ENCODE data around the gene SCN1A.

The SCN1A gene

DNA sequence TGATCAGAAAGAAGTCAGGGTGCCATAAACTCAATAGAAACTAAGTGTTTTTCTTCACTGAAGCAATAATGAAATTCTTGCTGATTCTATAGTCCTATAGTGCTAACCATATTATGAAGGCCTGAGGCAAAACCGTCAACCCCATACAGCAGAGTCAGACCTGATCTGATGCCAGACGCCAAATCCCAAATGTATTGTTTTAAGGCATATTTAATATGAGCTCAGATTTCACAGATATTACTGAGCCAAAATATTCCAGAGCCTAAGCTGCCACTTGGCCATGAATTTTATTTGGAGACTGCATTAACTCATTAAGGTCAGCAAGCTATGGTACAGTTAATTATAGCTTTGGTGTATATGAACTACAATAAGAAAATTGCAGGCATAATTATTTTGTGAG, 53.4 kb downstream of the SCN1A start:
- no peak for DNase-seq (ENCODE audit: extremely low read depth, low read depth)
- H3K4me3 ChIP-seq (replicated peaks; ENCODE audit: low read depth, low read length), result no peak overlapping the region
- TF ChIP-seq, protein P1, sequence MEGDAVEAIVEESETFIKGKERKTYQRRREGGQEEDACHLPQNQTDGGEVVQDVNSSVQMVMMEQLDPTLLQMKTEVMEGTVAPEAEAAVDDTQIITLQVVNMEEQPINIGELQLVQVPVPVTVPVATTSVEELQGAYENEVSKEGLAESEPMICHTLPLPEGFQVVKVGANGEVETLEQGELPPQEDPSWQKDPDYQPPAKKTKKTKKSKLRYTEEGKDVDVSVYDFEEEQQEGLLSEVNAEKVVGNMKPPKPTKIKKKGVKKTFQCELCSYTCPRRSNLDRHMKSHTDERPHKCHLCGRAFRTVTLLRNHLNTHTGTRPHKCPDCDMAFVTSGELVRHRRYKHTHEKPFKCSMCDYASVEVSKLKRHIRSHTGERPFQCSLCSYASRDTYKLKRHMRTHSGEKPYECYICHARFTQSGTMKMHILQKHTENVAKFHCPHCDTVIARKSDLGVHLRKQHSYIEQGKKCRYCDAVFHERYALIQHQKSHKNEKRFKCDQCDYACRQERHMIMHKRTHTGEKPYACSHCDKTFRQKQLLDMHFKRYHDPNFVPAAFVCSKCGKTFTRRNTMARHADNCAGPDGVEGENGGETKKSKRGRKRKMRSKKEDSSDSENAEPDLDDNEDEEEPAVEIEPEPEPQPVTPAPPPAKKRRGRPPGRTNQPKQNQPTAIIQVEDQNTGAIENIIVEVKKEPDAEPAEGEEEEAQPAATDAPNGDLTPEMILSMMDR (IDR thresholded peaks at IDR 0.05; ENCODE audit: low read depth, low read length, missing control alignments), result no peak

DNA sequence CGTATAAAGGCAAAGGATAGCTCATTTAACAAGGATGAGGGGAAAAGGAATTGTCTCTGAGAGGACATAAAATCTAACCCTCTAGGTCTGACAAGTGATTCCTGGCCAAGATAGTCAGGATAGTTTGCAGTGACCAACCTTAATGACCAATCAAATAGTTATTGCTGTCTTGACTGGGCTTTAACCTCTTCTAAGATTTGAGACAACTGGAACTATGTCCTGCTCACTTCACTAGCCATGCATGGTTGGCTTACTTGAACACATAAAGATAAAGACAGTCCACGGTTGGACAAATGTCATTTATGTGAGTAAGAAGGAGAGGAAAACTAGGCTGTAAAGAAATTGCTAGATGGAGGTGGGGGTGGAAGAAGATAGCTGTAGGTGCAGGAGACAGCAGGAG, 53.8 kb downstream of the SCN1A start:
- no peak for DNase-seq (ENCODE audit: extremely low read depth, low read depth)
- no peak overlapping the region for H3K4me3 ChIP-seq (replicated peaks; ENCODE audit: low read depth, low read length)
- TF ChIP-seq, protein P1 (IDR thresholded peaks at IDR 0.05; ENCODE audit: low read depth, low read length, missing control alignments), result no peak

GRCh38 chr2:166070231-166070630, 57.6 kb downstream of the SCN1A start:
- no peak for DNase-seq (ENCODE audit: extremely low read depth, low read depth)
- H3K4me3 ChIP-seq (replicated peaks; ENCODE audit: low read depth, low read length), result no peak overlapping the region
- TF ChIP-seq, protein P1 (IDR thresholded peaks at IDR 0.05; ENCODE audit: low read depth, low read length, missing control alignments), result no peak

DNA sequence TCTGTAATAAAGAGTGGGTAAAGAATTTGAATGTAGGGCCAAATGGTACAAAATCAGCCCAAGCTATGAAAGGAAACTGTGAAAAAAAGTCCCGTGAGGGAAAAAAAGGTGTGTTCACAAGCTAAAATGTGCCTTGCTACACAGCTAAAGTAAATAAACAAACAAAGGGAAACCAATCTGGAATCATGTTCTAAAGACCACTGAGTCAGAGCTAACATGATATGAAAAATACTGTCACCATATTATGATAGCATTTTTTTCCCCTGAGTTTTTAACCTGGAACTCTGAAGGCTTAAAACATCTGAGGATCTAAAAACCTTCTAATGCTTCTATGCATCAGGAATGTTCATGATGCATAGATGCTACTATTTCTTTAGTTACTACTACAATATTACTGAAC, 58.8 kb downstream of the SCN1A start:
- H3K4me3 ChIP-seq (replicated peaks; ENCODE audit: low read depth, low read length), result no peak overlapping the region
- TF ChIP-seq, protein P1 (IDR thresholded peaks at IDR 0.05; ENCODE audit: low read depth, low read length, missing control alignments), result no peak
- no peak for DNase-seq (ENCODE audit: extremely low read depth, low read depth)

GRCh38 chr2:166067229-166067628, 60.6 kb downstream of the SCN1A start:
- no peak for DNase-seq (ENCODE audit: extremely low read depth, low read depth)
- no peak overlapping the region for H3K4me3 ChIP-seq (replicated peaks; ENCODE audit: low read depth, low read length)
- TF ChIP-seq, protein P1 (IDR thresholded peaks at IDR 0.05; ENCODE audit: low read depth, low read length, missing control alignments), result no peak

- no peak for DNase-seq (ENCODE audit: extremely low read depth, low read depth)
Measured at GRCh38 chr2:166060191-166060590, 67.6 kb downstream of the SCN1A start.

More at GRCh38 chr2:166060191-166060590, 67.6 kb downstream of the SCN1A start:
- TF ChIP-seq, protein P1 (IDR thresholded peaks at IDR 0.05; ENCODE audit: low read depth, low read length, missing control alignments), result no peak
- no peak overlapping the region for H3K4me3 ChIP-seq (replicated peaks; ENCODE audit: low read depth, low read length)
